GM13977 (cell line): Measurements from ENCODE around the gene FGD4.

Experiments used
- DNase-seq: peaks from one replicate; pipeline ENCODE4 v3.0.0; 2012; ENCODE audit warnings: low spot score
- in situ Hi-C: fragments of 300-500 bp; cut with MboI; formaldehyde crosslinking; loops from one replicate; pipeline ENCODE4 v1.12.0; 2022; ENCODE audit warnings: low sequenced_read_pairs, low pct_unique_long_range_greater_than_20kb, mixed read lengths, inconsistent platforms; ENCODE audit not compliant: unreplicated experiment
- TF ChIP-seq, protein P1 (sequence below): IDR thresholded peaks from 2 replicates; pipeline ENCODE4 v1.5.1; 2012; ENCODE audit warnings: mild to moderate bottlenecking, control low read depth; ENCODE audit not compliant: insufficient read depth; ENCODE audit errors: extremely low read depth, missing control alignments

Gene FGD4

DNA sequence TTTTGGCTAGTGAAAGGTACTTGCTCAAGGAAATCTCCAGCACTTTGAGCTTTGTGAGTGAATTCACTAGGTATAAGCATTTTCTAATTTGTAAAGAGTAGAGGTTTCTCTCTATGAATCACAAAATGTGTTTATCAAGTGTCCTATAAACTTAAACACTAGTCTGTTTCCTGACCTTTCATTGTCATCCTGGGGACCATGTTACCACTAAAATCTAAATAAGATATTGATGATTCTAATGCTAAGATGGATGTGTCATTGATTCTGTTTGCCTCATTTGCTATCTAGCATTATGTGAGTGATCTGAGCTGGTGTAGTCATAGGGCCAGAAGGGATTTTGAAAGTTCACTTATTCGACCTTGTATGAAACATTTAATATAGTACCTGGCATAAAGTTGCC is 199.3 kb downstream of the FGD4 start:
- in situ Hi-C loops, result no loop called here
- DNase-seq, result no peak
- TF ChIP-seq, protein P1, sequence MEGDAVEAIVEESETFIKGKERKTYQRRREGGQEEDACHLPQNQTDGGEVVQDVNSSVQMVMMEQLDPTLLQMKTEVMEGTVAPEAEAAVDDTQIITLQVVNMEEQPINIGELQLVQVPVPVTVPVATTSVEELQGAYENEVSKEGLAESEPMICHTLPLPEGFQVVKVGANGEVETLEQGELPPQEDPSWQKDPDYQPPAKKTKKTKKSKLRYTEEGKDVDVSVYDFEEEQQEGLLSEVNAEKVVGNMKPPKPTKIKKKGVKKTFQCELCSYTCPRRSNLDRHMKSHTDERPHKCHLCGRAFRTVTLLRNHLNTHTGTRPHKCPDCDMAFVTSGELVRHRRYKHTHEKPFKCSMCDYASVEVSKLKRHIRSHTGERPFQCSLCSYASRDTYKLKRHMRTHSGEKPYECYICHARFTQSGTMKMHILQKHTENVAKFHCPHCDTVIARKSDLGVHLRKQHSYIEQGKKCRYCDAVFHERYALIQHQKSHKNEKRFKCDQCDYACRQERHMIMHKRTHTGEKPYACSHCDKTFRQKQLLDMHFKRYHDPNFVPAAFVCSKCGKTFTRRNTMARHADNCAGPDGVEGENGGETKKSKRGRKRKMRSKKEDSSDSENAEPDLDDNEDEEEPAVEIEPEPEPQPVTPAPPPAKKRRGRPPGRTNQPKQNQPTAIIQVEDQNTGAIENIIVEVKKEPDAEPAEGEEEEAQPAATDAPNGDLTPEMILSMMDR, result no peak

DNA sequence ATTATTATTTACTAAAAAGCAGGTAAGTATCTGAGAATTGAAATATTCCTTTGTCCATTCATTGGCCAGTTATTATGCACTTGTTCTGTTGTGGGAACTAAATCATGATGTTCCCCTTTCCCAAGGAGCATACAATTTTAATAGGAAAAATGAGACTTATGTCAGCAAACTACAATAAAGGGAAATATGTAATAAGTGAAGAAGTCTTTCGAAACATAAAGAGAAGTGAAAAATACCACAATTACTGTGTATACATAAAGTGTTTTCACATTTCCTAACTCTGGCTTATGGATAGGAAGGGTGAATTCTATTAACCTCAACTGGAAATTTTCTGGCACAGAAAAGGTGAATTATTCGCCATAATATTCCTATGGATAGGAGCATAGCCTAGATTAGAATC is 201.3 kb downstream of the FGD4 start:
- TF ChIP-seq, protein P1, result no peak
- DNase-seq, result no peak
- in situ Hi-C loops, result no loop called here

DNA sequence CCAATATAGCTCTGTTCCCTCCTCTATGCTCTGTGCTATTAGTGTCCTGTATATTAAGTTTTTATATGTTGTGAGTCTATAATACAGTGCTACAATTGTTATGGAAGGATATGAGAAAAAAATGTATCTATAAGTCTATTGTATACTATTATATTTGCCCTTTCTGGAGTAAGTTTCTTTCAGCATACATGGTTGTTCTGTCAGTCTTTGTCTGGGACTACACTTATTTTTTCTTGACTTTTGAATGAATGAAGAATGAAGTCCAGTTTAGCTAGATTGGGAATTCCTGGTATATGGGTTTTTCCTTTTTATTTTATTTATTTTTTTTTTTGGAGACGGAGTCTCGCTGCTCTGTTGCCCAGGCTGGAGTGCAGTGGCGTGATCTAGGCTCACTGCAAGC is 203.7 kb downstream of the FGD4 start:
- in situ Hi-C loops, result no loop called here
- DNase-seq, result no peak
- TF ChIP-seq, protein P1, result no peak

DNA sequence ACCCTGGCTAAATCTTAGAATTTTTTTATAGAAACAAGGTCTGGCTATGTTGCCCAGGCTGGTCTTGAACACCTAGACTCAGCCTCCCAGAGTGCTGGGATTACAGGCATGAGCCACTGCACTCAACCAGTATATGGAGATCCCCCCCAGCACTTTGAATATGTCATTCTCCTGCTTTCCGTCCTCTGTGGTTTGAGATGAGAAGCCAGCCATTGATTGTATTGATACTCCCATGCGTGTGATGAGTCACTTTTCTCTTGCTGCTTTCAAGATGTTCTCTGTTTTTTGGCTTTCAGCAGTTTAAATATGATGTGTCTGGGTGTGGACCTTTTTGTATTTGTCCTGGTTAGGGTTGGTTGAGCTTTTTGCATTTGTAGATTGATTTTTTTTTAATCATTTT is 204.5 kb downstream of the FGD4 start:
- in situ Hi-C loops, result no loop called here
- TF ChIP-seq, protein P1, result no peak
- DNase-seq, result peak; percentile 68

DNA sequence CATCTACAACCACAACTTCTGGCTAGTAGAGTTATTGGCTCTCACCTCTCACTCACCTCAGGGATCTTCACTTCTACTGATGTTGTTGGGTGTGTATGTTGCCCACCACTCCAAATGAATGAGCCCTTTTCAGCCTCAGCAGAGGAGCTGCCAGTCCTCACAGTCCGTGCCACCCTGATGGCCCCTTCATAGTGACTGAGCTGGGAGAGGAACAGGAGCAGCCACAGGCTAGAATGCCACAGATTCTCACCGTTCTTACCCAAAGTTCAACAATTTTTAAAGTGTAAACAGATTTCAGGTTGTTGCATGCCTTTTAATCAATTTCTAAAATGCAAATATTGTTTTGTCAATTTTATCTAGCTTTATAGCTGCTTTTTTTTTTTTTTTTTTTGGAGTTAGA is 205.2 kb downstream of the FGD4 start:
- in situ Hi-C loops, result no loop called here

DNA sequence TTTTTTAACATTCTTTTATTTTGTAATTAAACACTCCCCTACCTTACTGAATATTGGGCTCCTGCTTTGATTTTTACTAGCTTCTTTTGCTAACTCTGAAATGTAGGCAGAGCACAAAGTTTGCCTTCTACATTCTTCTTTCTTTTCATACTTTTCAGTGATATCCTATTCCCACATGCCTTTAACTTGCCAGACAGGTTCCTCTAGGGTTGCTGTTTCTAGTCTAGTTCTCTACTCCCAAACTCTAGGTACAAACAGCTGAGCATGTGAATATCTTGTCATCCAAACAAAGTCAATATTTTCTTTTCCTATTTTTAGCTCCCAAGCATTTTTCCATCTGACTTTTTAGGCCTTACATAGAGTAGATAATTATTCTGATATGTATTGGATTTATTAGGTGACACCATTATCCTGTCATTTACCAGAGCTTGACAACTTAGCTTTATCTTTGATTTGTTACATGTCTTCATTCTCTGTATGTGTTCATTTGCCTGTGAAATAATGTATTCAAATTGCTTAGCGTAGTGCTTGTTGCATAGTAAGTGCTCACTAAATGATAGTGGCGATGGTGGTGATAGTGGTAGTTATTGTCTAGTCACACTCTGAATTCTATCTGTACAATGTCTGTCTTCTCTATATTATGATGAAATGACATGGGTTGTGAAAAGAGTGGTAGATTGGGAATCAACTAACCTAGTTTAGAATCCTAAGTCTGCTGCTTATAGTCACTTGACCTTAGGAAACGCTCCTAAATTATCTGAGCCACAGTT is 206.2 kb downstream of the FGD4 start:
- TF ChIP-seq, protein P1, result no peak
- DNase-seq, result no peak
- in situ Hi-C loops, result no loop called here

More for the DNA sequence above, 205.2 kb downstream of the FGD4 start:
- no peak for DNase-seq
- TF ChIP-seq, protein P1, result no peak
